Uterus (tissue), 2 donors: ENCODE measurements around the gene CTDP1.

Experiments used
- POLR2A ChIP-seq, 2 donors: fragments of 450-650 bp; IDR thresholded peaks; one replicate each; pipeline ENCODE4 v1.6.1; 2016; ENCODE audit warnings: antibody characterized with exemption in 2 of 2, mild to moderate bottlenecking in 1 of 2, moderate library complexity in 1 of 2
- TF ChIP-seq, protein P1 (sequence below), 4 experiments: fragments of 200-600 bp in 2 of 4; fragments of 450-650 bp in 2 of 4; sonication (generic) in 2 of 4; IDR thresholded peaks; one replicate each; pipeline ENCODE4 v1.5.1; 2016 to 2019; ENCODE audit warnings: antibody characterized with exemption in 4 of 4, mild to moderate bottlenecking in 2 of 4, moderate library complexity in 1 of 4

DNA sequence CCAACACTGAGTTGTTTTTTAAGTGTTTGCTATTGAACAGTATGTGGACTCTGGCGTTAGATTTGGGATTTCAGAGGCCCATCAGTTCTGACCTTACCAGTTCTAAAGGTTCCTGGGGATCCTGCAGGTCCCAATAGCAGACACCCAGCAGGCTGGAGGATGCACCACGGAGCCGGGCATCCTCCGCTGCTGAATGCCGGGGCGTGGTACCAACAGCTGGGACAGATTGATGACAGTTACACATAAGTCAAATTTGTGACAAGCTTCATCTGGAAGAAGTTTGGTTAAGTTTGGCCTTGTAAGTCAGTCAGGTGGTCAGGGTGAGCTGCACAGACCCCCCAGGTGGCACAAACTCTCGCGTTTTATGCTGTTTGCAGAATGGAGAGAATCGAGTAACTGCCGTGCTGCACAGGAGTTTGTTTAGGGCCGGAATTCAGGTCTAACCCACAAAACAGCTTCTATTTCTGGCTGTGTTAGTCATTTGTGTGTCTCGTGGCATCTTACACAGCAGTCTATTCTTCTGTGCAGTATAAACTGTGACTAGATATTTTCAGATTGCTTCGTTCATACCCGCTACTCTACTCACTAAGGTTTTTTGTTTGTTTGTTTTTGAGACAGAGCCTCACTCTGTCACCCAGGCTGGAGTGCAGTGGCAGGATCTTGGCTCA, 19.2 kb downstream of the CTDP1 start:
- TF ChIP-seq, protein P1, sequence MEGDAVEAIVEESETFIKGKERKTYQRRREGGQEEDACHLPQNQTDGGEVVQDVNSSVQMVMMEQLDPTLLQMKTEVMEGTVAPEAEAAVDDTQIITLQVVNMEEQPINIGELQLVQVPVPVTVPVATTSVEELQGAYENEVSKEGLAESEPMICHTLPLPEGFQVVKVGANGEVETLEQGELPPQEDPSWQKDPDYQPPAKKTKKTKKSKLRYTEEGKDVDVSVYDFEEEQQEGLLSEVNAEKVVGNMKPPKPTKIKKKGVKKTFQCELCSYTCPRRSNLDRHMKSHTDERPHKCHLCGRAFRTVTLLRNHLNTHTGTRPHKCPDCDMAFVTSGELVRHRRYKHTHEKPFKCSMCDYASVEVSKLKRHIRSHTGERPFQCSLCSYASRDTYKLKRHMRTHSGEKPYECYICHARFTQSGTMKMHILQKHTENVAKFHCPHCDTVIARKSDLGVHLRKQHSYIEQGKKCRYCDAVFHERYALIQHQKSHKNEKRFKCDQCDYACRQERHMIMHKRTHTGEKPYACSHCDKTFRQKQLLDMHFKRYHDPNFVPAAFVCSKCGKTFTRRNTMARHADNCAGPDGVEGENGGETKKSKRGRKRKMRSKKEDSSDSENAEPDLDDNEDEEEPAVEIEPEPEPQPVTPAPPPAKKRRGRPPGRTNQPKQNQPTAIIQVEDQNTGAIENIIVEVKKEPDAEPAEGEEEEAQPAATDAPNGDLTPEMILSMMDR (IDR thresholded peaks at IDR 0.05) = no peak
- no peak for TF ChIP-seq POLR2A (IDR thresholded peaks at IDR 0.05)
